Stimulated activated naive CD8-positive, alpha-beta T cell treated with anti-CD3 and anti-CD28 coated beads, Interleukin-15, amount 100 ng/mL, for 72 hours (primary cell): ENCODE data around the gene VIP.

ENCODE experiments used
- ATAC-seq: fragments of 150-1000 bp; cut with Tn5 transposase; 2 replicates; pipeline ENCODE4 v1.10.0; 2021; ENCODE audit warnings: mild to moderate bottlenecking, moderate library complexity
- DNase-seq, 2 donors: peaks; one replicate each; pipeline ENCODE4 v3.0.0; 2021 to 2022
- H3K27ac Mint-ChIP-seq, 2 donors: one replicate each; pipeline ENCODE4 v1.8.0; 2022; ENCODE audit warnings: mild to moderate bottlenecking in 2 of 2, mixed read lengths in 2 of 2, moderate library complexity in 2 of 2
- H3K27me3 Mint-ChIP-seq: one replicate; pipeline ENCODE4 v1.8.0; 2022; ENCODE audit warnings: mixed read lengths
- H3K4me1 Mint-ChIP-seq: one replicate; pipeline ENCODE4 v1.8.0; 2022; ENCODE audit warnings: mild to moderate bottlenecking, mixed read lengths
- H3K4me3 Mint-ChIP-seq, 2 donors: one replicate each; pipeline ENCODE4 v1.8.0; 2022; ENCODE audit warnings: mild to moderate bottlenecking in 2 of 2, mixed read lengths in 2 of 2, moderate library complexity in 1 of 2
- H3K9me3 Mint-ChIP-seq, 2 donors: one replicate each; pipeline ENCODE4 v1.8.0; 2022; ENCODE audit warnings: mixed read lengths in 2 of 2

Gene VIP

GRCh38 chr6:152749336-152749735 lies 1.3 kb upstream of the VIP start:
- DNase-seq (no peak), ATAC-seq (no peak)
- Mint-ChIP-seq H3K27me3 (no peaks in the 10 kb centered on the region), H3K9me3 (no peaks in the 10 kb centered on the region), H3K27ac (no peak overlapping the region), H3K4me3 (no peak overlapping the region), H3K4me1 (no peaks in the 10 kb centered on the region)

DNA sequence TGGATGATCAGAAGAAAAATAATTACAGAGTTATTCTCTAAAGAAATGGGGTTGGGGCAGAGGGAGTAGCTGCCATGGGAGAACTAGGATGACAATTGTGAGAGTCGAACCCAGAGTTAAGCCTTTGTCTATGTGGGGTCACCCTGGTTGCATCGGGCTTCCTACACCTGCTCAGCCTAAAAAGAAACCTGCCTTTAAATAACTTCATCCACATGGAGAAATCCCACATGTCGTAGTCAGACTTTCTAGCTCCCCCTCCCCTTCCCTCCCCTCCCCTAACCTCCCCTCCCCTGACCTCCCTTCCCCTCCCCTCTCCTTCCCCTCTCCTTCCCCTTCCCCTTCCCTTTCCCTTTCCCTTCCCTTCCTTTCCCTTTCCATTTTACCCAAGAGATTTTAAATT lies 14.7 kb downstream of the VIP start:
- Mint-ChIP-seq H3K27me3 (no peaks in the 10 kb centered on the region), H3K9me3 (no peaks in the 10 kb centered on the region), H3K4me1 (no peaks in the 10 kb centered on the region), H3K4me3 (no peak overlapping the region), H3K27ac (no peak overlapping the region)
- ATAC-seq = no peak
- DNase-seq = no peak

GRCh38 chr6:152769159-152769558 lies 18.6 kb downstream of the VIP start:
- ATAC-seq (no peak), DNase-seq (no peak)
- no peak overlapping the region for H3K4me3 Mint-ChIP-seq
- no peaks in the 10 kb centered on the region for H3K27me3 Mint-ChIP-seq
- no peak overlapping the region for H3K27ac Mint-ChIP-seq
- no peaks in the 10 kb centered on the region for H3K4me1 Mint-ChIP-seq
- no peaks in the 10 kb centered on the region for H3K9me3 Mint-ChIP-seq

DNA sequence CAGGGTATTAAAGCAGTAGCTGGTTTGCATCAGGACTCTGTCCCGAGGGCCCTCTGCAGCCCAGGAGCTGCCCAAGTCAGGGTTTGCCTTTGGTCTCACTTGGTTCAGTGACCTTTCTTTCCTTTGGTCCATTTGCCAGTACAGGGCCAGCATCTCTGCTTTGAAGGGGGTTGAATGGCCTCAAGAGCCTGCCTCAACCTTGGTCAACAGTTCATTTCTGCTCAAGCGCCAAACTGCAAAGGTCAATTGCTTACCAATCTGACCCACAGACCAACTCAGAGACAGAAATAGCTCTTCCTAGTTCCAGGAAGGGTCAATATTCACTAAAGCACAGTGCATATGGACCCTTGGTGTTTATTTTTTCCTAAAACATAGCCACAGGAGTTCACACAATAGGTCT lies 19.4 kb downstream of the VIP start:
- no peak overlapping the region for H3K27ac Mint-ChIP-seq
- H3K27me3 Mint-ChIP-seq = no peaks in the 10 kb centered on the region
- no peak for DNase-seq
- H3K9me3 Mint-ChIP-seq = no peaks in the 10 kb centered on the region
- ATAC-seq = no peak
- H3K4me1 Mint-ChIP-seq = no peaks in the 10 kb centered on the region
- H3K4me3 Mint-ChIP-seq = no peak overlapping the region

GRCh38 chr6:152771061-152771687 lies 20.6 kb downstream of the VIP start:
- H3K9me3 Mint-ChIP-seq = no peaks in the 10 kb centered on the region
- no peaks in the 10 kb centered on the region for H3K4me1 Mint-ChIP-seq
- H3K27me3 Mint-ChIP-seq = no peaks in the 10 kb centered on the region
- H3K4me3 Mint-ChIP-seq = no peak overlapping the region
- no peak for DNase-seq
- no peak for ATAC-seq
- H3K27ac Mint-ChIP-seq = no peak overlapping the region

DNA sequence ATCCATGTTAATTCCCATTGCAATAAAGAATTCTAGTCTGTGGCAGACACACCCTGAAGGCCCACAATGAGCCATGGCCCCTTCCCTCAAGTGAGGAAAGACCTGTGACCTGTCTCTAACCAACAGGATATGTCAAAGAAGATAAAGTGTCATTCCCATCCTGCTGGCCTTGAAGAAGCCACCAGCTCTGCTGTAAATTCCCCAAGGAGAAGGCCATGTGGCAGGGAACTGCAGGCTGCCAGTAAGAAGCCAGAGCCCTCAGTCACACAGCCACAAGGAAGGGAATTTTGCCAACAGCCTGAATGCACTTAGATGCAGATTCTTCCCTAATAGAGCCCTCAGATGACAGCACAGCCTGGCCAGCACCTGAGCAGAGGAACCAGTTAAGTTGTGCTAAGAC lies 24.8 kb downstream of the VIP start:
- H3K4me1 Mint-ChIP-seq = no peaks in the 10 kb centered on the region

DNA sequence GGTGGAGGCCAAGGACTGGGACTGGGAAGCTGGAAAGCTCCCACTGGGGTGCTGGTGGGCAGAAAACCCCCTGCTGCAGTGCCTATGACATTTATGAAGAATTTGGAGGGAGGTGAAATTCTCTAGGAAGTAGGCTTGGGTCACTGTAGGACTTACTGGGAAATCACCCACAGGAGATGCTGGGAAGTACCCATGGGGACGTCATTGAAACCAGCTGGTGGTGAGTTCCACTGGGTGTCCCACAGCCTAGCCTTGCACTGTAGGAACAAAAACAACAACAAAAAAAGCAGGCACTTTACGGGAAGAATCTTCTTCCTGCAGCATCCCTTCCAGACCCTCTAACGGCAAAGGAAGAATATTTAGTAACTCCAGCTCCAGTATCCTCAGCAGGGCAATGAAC lies 26.2 kb downstream of the VIP start:
- Mint-ChIP-seq H3K9me3 (peaks cover 7 to 9% of the 10 kb centered on the region in 2 donors), H3K27me3 (no peaks in the 10 kb centered on the region), H3K4me1 (no peaks in the 10 kb centered on the region), H3K4me3 (no peak overlapping the region), H3K27ac (no peak overlapping the region)
- no peak for DNase-seq
- ATAC-seq = no peak

More for the DNA sequence above, 24.8 kb downstream of the VIP start:
- H3K9me3 Mint-ChIP-seq = peaks cover 7 to 9% of the 10 kb centered on the region in 2 donors
- H3K27me3 Mint-ChIP-seq = no peaks in the 10 kb centered on the region
- no peak overlapping the region for H3K27ac Mint-ChIP-seq
- ATAC-seq (no peak), DNase-seq (no peak)
- H3K4me3 Mint-ChIP-seq = no peak overlapping the region

GRCh38 chr6:152783217-152783878 lies 32.8 kb downstream of the VIP start:
- Mint-ChIP-seq H3K27me3 (no peaks in the 10 kb centered on the region), H3K9me3 (peaks cover 7 to 9% of the 10 kb centered on the region in 2 donors), H3K4me1 (no peaks in the 10 kb centered on the region), H3K4me3 (no peak overlapping the region), H3K27ac (no peak overlapping the region)
- ATAC-seq (no peak), DNase-seq (no peak)

GRCh38 chr6:152794696-152795095 lies 44.1 kb downstream of the VIP start:
- H3K9me3 Mint-ChIP-seq = no peaks in the 10 kb centered on the region
- H3K27ac Mint-ChIP-seq = no peak overlapping the region
- peaks cover 15% of the 10 kb centered on the region for H3K27me3 Mint-ChIP-seq
- H3K4me3 Mint-ChIP-seq = no peak overlapping the region
- ATAC-seq (no peak), DNase-seq (no peak)
- no peaks in the 10 kb centered on the region for H3K4me1 Mint-ChIP-seq

- no peaks in the 10 kb centered on the region for H3K27me3 Mint-ChIP-seq
- no peak overlapping the region for H3K27ac Mint-ChIP-seq
- H3K9me3 Mint-ChIP-seq = peaks cover 7 to 8% of the 10 kb centered on the region in 2 donors
- DNase-seq = no peak
- no peaks in the 10 kb centered on the region for H3K4me1 Mint-ChIP-seq
- no peak for ATAC-seq
- no peak overlapping the region for H3K4me3 Mint-ChIP-seq
These were observed 53.6 kb downstream of the VIP start for GRCh38 chr6:152804150-152804549.
